Pons (tissue), 1 donor: ENCODE measurements around the gene MTMR3.

Experiments used
- DNase-seq: peaks from one replicate; pipeline ENCODE4 v3.0.0-alpha.2; 2016; ENCODE audit warnings: low spot score

MTMR3 gene

DNA sequence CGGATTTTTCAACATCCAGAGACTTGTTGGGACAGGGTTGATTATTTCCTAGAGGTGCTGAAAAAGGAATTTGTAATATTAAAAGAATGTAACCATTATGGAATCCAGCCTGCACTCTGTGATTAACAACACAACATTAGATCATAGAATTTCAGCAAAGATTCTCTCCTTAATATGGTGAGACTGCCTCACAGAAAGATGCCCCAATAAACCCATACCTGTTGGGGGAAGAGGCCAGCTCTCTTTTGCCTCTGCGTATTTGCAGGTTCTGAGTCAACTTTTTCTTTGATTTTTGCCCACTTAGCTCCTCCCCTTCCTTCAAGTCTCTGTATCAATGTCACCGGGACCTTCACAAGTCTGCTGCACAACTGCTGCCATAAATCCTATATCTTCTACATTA is 12.4 kb upstream of the MTMR3 start:
- DNase-seq = no peak

DNA sequence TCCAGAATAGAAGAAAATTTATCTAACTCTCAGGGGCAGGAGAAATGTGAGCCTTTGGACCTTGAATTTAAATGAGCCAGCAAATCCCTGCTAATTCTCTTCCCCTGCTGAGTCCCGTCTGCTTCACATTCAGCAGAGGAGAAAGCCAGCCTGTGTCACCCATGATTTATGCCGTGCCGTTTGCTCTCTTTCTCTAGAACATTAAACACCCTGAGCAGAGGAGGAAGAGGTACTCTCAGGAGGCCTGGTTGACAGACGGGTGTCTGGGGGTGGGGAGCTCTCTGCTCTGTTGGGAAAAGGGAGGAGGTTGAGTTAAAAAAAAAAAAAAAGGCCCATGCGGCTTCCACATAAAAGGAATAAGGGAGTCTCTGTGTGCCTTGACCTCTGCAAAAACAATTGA is 11.3 kb upstream of the MTMR3 start:
- peak; percentile 33 for DNase-seq

GRCh38 chr22:29872144-29872893 is 10.7 kb upstream of the MTMR3 start:
- no peak for DNase-seq

DNA sequence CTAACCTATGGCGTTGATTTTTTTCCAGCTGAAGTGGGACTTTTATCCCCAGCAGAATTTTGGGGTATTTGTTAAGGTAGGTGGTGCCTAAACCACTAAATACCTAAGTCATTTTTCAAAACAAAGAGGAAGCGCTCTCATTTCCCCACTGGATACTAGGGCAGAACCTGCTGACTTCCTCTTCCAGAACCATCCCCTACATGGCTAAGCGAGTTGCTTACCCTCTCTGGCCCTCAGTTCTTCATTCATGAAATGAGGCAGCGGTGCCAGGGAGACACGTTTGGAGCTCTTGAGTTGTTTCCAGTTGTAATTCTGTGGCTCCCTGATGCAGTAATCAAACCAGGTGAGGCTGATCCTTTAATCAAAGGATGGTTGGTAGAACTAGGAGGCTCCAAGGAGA is 10.0 kb upstream of the MTMR3 start:
- DNase-seq = peak; percentile 41

GRCh38 chr22:29873943-29874342 is 9.0 kb upstream of the MTMR3 start:
- DNase-seq = no peak

GRCh38 chr22:29877620-29878019 is 5.4 kb upstream of the MTMR3 start:
- no peak for DNase-seq

GRCh38 chr22:29879753-29880152 is 3.2 kb upstream of the MTMR3 start:
- DNase-seq = no peak

DNA sequence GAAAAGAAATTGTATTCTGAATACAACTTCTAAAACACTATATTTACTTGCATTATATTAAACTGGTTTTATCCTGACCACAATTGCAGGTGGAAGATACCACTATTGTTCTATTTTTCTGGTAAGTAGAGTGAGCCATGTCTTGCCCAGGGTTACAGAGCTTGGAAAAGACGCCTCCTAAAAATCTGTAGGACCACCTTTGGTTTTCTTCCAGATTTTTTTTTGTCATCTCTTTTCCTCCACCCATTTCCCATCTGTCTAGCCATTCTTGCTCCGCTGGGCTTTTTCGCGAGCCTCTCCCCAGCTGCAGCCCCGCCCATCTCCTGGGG is 294 bp upstream of the MTMR3 start:
- no peak for DNase-seq

DNA sequence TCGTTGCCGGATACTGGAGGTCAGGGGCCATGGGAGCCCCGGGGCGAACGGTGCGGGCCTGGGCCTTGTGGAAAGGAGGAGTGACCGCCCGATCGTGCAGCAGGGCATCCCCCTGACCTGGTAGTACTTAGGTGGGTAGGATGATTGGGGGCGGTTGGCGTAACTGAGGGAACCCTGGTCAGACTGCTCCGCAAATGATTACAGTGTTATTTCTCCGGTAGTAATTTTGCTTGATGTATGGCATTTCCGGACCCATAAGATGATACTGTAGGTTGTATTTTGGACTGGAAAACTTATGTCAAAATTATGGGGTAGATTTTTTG is 762 bp downstream of the MTMR3 start:
- peak; percentile 14 for DNase-seq

DNA sequence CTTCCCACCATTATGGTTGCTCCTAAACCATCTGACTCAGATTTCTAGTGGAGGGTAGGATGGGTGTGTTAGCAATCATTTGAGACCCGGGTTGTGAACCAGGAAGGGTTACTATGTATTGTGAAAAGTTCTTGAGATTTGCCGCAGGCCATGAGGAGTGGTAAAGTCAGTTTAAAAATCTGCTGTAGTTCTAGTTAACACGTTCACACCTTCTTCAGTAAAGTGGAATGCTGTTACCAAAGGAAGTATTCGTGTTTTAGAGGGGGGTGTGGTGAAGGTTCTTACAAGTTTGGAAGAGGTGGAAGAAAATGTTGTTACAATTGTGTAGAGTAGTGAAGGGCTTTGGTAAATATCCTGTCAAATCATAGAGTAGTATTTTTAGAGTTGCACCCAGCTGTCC is 2.6 kb downstream of the MTMR3 start:
- DNase-seq = no peak

DNA sequence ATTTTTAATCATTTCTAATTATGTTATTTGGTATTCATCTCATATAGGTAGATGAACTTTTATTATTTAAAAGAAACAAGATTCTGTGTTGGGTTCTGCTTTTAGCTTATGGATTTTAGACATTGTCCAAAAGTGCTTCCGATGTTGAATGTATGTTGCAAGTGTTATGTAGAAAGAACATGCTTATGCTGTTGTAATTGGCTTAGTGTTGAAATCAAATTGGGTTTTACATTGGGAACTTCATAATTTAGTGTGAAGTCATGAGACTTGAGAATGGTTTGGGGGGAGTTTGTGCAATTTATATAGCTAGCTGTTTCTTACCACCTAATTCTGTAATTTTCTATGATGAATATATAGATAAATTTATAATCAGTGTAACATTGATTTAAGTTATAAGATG is 3.6 kb downstream of the MTMR3 start:
- no peak for DNase-seq

DNA sequence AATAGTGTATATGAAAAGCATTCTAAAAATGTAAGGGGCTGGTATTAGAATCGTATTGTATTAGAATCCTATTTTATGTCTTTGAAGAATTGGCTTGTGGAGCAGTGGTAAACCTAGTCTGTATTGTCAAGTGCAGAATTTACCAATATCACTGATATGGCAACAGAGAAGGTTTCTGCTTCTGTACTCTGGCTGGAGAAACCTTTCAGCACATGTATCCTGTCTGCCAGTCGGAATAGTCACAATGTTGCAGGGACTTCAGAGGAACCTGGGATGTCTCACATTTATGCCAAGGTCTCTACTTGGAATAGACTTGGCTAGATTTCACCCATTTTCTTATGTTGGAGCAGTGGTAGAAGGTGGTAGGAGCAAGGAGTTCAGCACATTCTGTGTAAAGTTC is 4.4 kb downstream of the MTMR3 start:
- DNase-seq = no peak

DNA sequence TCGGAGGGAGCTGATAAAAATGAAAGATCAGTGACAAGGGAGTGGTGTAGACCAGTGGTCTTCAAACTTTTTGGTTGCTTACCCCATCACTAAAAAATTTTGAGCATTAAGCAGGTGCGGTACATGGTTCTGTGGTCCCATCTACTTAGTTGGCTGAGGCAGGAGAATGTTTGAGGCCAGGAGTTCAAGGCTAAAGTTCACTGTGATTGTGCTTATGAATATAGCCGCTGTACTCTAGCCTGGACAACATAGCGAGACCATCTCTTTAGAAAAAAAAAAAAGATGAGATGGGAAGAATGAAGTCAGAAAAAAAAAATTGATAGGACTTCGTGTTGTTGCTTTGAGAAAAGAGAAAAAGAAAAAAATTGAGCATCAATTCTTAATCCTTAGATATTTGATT is 7.8 kb downstream of the MTMR3 start:
- DNase-seq = no peak

GRCh38 chr22:29892315-29893156 is 9.6 kb downstream of the MTMR3 start:
- DNase-seq = no peak

DNA sequence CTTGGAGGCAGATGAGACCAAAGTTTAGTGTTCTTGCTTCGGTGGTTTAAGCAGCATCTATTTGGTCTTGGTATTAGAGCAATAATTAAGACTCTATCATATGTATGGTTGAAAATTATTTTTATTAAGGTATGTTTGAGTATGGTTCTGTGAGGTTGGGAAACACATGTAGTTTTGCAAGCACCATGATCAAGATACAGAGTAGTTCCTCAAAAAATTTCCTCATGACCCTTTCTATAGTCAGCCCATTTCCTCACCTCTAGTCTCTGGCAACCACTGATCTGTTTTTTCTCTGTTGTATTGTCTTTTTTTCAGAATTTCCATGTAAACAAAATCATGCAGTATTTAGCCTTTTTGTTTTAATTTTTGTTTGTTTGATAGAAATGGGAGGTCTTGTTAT is 18.4 kb downstream of the MTMR3 start:
- DNase-seq = peak; percentile 25

- DNase-seq = no peak
Measured at GRCh38 chr22:29903371-29903770, 20.4 kb downstream of the MTMR3 start.

DNA sequence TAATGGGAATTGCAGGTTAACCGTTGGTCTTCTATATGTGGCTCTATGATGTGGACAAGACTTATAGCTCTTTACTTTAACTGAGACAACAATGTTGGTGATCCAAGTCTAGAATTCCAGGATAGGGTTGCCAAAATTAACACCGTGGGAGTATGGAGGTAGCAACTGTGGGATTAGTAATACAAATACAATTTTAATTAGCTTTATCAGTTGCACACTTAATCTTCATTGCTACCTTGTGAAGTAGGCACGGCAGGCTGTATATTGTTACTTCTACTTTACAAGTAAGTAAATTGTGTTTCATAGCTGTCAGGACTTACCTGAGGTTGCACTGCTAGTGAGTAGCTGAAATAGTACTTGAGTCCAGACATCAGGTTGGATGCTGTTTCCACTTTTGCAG is 21.0 kb downstream of the MTMR3 start:
- no peak for DNase-seq

- DNase-seq = peak; percentile 53
Measured at GRCh38 chr22:29907753-29908515, 25.0 kb downstream of the MTMR3 start.

GRCh38 chr22:29912141-29912540 is 29.2 kb downstream of the MTMR3 start:
- DNase-seq = no peak

DNA sequence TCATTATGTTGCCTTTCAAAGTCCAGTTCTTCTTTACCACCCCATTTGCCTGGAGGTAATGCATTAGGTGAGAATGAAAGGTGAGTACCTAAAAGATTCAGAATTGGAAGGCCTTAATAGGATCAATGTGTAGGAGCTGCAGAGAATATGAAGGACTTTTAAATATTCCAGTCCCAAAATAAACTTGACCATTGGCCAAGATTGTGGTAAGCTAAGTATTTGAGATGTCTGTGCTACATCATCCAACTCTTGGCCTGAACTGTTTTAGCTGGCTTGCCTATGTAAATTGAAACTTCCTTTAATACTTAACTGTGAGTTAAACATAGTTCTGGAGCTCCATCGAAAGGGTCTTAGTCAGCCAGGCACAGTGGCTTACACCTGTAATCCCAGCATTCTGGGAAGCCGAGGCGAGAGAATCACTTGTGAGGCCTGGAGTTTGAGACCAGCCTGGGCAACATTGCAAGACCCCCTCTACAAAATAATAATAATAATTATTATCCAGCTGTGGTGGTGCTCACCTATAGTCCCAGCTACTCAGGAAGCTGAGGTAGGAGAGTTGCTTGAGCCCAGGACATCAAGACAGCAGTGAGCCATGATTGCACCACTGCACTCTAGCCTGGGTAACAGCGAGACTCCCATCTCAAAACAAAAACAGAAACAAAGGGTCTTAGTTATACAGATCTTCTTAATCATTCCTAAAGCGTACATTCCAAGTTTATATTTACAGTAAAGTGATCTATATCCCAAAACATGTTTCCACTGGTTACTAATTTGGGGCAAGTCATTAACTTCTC is 29.8 kb downstream of the MTMR3 start:
- DNase-seq = no peak

GRCh38 chr22:29914165-29914564 is 31.2 kb downstream of the MTMR3 start:
- no peak for DNase-seq

GRCh38 chr22:29914991-29915533 is 32.1 kb downstream of the MTMR3 start:
- no peak for DNase-seq
